Measurements from ENCODE around the gene KLK7.

KLK7 gene

DNA sequence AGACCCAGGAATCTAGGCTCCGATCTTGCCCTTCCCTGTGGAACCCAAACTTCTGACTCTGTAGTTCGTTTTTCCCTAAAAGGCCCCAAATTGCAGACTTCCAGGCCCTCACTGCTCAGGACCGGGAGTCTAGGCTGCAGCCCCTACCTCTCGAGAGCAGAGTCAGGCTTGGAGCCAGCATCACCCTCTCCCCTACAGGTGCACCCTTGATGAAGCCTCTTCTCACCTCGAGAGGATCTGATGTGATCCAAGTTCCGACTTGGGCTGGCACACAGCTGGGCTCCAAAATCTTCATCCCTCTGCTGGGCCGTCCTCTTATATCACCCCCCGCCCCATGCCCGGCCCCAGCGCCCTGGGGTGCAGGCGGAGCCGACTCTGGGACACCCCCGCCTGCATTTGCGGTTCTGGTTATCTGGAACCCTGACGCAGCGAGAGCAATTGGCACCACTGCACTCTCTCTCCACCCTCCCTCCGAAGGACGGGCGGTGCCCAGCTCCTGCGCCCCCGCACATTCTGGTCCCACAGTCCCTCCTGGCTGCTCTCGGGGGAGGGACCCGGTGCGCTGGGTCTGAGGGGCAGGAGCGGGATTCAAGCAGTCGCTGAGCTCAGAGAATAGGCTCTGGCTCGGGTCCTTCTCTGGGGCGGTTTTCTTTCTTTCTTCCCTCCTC is at the start of gene KLK7:
Gene KLK7, minus strand, starts transcription at position 293 of the 668 bp plus-strand sequence. CDS start 1,518 bp downstream, outside the sequence.
- no peak for DNase-seq (ENCODE audit: low spot score)

GRCh38 chr19:51031880-51032225 is 48.1 kb upstream of the KLK7 start:
- DNase-seq (ENCODE audit: low spot score) = no peak

GRCh38 chr19:51031220-51031879 is 47.6 kb upstream of the KLK7 start:
- no peak for DNase-seq (ENCODE audit: low spot score)

DNA sequence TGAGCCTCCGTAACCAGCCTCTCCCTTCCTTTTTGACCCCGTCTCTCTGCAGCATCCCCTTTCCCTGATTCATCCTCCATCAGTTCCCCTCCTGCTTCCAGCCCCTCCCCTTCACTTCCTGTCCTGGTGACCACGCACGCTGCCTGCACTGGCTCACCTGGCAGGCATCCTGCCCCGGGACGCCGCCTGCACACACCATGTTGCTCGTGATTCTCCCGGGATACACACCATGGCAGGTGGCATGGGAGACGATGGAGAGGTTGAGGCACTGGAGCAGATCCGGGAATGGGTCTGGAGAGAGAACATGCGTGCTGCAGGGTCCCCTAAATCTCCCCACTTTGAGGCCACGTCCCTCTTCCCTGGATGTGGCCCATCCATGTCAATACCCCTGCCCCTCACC is 46.9 kb upstream of the KLK7 start:
- DNase-seq (ENCODE audit: low spot score) = no peak

- DNase-seq (ENCODE audit: low spot score) = no peak
Observed at GRCh38 chr19:51029718-51030117, 46.0 kb upstream of the KLK7 start.

- no peak for DNase-seq (ENCODE audit: low spot score)
Observed at GRCh38 chr19:51027873-51028272, 44.2 kb upstream of the KLK7 start.

- no peak for DNase-seq (ENCODE audit: low spot score)
Observed at GRCh38 chr19:51027126-51027806, 43.5 kb upstream of the KLK7 start.

DNA sequence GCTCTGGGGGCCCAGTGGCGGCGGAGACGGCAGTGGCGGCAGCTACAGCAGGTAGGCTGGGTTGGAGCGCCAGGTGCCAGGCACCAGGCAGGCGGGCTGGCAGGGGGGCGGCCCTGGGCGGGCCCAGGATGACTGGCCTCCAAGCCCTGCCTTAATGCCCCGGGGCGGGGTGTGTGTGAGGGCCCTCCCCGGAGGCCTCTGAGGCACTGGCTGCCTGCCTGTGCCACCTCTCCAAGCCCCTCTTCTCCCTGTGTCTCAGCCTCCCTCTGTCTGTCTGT is 42.8 kb upstream of the KLK7 start, which contains the start of gene KLK11:
Gene KLK11, minus strand, starts transcription at position 63 of the 278 bp plus-strand sequence. CDS start 985 bp downstream, outside the sequence.
- no peak for DNase-seq (ENCODE audit: low spot score)

DNA sequence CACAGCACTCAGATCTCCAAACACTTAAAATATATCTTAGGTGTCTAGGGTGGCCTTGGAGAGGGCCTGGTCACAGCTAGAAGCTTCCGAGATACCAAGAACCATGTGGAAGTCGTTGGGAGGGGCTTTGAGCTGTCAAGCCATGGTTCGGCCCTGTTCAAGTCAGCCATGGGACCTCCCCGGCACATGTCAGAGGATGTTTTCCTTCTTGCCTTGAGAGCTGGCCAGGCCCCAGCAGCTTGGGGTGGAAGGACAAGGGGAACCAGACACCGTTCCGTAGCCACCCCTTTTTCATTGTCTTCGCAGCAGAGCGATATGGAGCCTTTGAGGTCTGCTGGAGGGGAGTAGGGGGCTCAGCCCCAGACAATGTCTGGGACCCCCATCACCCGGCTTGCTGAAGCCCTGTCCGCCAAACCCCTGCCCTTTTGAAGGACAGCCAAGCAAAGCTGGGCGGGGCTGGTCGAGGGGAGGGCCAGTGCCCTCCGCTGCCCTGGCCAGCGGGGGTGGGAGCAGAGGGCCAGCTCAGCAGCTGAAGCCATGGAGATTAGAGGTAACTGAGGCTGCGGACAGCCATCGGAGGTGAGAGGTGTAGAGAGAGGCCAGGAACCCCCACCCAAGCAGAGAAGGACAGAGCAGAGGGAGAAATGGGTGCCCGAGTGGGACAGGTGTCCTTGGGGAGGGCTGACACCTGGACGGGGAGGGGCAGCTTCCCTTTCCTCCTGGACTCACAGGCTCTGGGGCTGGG is 42.3 kb upstream of the KLK7 start:
- DNase-seq (ENCODE audit: low spot score) = no peak

DNA sequence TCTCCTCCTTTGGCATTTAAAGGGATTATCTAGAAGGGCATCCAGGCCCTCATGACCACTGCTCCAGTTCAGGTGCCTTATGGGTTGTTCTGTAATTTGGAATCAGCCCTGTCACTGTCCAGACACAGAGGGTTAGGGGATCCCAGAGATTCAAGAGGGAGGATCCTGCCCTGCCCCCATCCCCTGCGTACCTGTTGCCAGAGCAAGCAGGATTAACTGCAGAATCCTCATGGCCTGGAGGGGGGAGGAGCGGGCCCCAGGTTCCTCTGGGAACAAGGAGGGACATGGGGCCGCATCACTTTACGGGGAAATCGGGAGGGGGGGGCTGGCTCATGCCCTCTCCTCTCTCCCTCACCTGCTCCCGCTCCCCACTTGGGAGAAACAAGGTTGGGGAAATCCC is 41.7 kb upstream of the KLK7 start:
- DNase-seq (ENCODE audit: low spot score) = no peak

- no peak for DNase-seq (ENCODE audit: low spot score)
Observed at GRCh38 chr19:51024924-51025323, 41.2 kb upstream of the KLK7 start.

GRCh38 chr19:51023946-51024345 is 40.2 kb upstream of the KLK7 start:
- DNase-seq (ENCODE audit: low spot score) = no peak

DNA sequence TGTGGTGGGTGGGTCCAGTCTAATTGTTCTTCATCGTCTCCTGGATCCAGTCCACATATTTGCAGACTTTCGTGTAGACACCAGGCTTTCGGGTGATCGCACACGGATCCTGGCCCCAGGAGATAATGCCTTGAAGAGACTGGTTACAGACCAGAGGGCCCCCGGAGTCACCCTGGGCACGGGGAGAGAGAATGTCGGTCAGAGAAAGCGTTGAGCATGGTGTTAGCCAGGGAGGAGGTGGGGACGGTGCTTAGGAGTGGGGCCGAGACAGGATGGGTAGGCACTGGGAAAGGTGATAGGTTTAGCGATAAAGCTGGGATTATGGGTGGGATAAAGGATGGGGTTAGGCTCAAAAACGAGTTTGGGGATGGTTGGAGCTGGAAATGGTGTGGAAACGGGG is 38.8 kb upstream of the KLK7 start:
- no peak for DNase-seq (ENCODE audit: low spot score)

DNA sequence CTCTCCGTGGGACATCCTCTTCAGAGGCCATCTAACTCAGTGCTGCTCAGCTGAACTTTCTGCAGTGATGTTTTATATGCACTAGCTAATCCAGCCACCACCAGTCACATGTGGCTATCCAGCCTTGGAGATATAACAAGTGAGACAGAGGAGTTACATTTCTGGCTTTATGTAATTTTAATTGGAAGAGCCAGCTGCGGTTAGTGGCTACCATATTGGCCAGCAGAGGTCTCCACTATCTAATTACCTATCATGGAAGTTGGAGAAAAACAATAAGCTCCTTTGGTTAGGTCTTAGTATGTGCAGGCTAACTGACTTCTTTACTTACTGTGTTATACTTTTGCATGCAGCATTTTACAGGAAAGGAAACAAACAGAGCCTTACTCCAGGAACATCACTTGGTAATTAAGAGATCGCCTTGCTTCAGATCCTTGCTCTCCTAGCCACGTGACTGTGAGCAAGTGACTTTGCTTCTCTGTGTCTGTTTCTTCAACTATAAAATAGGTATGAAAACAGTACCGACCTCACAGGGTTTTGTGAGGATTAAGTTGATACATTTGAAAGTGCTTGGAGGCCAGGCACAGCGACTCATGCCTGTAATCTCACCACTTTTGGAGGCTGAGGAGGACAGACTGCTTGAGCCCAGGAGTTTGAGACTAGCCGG is 37.4 kb upstream of the KLK7 start:
- peak; percentile 50 for DNase-seq (ENCODE audit: low spot score)

- DNase-seq (ENCODE audit: low spot score) = no peak
Observed at GRCh38 chr19:51019544-51019925, 35.8 kb upstream of the KLK7 start, which contains the start of gene KLK10. Gene KLK10 (minus strand): TSS chr19:51019709. CDS start chr19:51019130, 579 bp downstream.

- no peak for DNase-seq (ENCODE audit: low spot score)
Observed at GRCh38 chr19:51018745-51019543, 35.2 kb upstream of the KLK7 start.

DNA sequence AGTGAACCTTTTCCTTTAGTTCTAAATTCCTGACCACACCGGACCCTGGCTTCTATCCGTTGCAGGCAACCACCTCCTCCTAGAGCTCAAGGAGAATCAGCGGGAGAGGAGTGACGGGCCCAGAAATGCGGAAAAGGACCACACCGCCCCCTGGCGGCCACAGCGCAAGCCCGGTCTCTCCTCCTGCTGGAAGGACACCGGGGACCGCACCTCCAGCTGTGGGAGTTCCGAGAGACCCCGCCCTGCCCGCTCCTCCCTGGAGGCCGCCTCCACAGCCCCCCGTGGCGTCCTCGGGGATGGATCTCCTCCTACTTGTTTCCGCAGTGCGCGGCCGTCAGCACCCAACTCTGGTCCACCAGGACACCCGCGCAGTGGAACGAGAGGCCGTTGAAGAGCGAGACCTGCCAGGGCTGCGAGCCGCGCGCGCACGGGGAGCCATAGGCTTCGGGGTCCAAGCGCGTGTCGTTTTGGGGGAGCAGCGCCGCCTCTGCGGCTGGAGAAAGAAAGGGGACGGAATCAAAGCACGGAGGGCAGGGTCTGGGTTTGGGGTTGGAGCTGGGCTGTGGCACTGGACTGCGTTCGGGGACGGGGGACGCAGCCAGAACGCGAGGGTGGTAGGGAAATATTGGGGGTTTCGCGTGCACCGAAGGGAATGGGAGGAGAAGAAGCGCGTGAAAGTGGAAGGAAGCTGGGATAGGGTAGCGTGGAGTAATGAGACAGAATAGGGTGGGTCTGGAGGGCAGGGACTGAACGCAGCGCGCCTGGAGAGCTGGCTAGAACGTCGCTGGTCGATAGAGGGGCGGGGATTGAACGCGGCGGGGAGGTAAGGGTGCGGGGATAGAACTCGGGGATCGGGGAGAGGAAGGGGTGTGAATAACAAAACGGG is 33.3 kb upstream of the KLK7 start:
- DNase-seq (ENCODE audit: low spot score) = peak; percentile 56

- DNase-seq (ENCODE audit: low spot score) = no peak
Observed at GRCh38 chr19:51015691-51016267, 32.1 kb upstream of the KLK7 start.

- no peak for DNase-seq (ENCODE audit: low spot score)
Observed at GRCh38 chr19:51014242-51014641, 30.5 kb upstream of the KLK7 start.

DNA sequence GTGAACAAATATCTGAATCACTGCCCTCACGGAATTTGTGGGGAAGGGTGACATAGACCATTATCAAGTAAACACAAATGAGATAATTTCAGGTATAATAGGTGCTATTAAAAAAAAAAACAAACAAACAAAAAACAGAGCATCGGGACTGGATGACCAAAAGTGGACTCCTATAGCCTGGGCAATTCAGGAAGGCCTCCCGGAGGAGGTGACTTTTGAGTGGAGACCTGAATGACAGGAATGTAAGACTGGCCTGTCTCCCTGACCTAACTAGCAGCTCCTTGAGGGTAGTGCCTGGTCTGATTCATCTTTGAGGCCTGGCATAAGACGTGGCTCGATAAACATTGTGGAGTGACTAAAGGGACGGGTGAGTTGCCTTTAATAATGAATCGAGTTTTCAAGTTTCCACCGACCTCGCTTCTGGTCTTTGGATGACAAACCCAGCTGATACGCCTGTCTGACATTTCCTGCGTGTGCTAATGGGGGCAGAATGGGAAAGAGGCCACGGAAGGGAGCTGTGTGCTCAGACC is 29.0 kb upstream of the KLK7 start:
- peak; percentile 68 for DNase-seq (ENCODE audit: low spot score)
